ENCODE results near the gene GPR18. TPM values are rescaled to one million over a fixed set of nuclear protein-coding genes. Genes with fewer than 3 reads are reported as not detected.

The GPR18 gene
- total RNA-seq, 1 donor from 2014 or later: 12.0 TPM

DNA sequence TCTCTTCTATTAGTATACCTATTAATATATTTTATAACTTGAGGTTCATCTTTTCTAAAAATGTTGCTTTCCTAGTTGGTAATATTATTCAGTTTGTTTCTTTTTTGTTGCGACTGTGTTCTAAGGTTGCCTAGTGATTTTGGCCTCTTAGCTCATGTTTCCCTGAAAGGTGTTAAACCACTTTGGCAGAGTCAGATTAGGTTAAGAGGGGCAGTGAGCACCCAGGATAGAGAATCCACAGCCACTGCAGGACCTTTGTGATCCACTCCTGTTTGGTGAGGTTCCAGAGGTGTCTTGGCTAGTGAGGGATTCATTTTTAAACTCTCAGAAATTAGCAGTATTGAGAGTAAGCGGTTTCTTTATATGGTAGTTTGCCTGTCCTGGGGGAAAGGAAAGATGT is 14.9 kb upstream of the GPR18 start:
- Mint-ChIP-seq H3K27me3 (ENCODE audit: insufficient read depth) (no peaks in the 10 kb centered on the region), H3K4me3 (no peak overlapping the region), H3K27ac (peak overlapping the region; percentile 69), H3K9me3 (peaks cover 10% of the 10 kb centered on the region), H3K4me1 (ENCODE audit: low read depth) (peaks cover 73% of the 10 kb centered on the region), H3K36me3 (ENCODE audit: low read depth) (peaks cover 33% of the 10 kb centered on the region)
- DNase-seq (ENCODE audit: low spot score): no peak
- intact Hi-C loops (cut with micrococcal nuclease): no loop called here

DNA sequence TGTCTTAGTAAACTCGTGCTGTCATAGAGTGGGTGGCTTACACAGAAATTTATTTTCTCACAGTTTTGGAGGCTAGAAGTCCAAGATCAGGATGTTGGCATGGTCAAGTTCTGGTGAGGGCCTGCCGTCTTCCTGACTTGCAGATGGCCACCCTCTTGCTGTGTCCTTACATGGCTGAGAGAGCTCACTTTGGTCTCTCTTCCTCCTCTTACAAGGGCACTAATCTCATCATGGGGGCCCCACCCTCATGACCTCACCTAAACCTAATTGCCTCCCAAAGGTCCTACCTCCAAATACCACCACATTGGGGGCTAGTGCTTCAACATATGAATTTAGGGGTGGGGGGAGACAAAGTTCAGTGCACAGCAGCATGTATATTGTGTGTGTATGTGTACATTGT is 14.3 kb upstream of the GPR18 start:
- H3K36me3 Mint-ChIP-seq (ENCODE audit: low read depth): peaks cover 33% of the 10 kb centered on the region
- peaks cover 10% of the 10 kb centered on the region for H3K9me3 Mint-ChIP-seq
- no peak overlapping the region for H3K4me3 Mint-ChIP-seq
- peaks cover 67% of the 10 kb centered on the region for H3K4me1 Mint-ChIP-seq (ENCODE audit: low read depth)
- H3K27ac Mint-ChIP-seq: no peak overlapping the region
- DNase-seq (ENCODE audit: low spot score): no peak
- no peaks in the 10 kb centered on the region for H3K27me3 Mint-ChIP-seq (ENCODE audit: insufficient read depth)
- intact Hi-C loops (cut with micrococcal nuclease): no loop called here

DNA sequence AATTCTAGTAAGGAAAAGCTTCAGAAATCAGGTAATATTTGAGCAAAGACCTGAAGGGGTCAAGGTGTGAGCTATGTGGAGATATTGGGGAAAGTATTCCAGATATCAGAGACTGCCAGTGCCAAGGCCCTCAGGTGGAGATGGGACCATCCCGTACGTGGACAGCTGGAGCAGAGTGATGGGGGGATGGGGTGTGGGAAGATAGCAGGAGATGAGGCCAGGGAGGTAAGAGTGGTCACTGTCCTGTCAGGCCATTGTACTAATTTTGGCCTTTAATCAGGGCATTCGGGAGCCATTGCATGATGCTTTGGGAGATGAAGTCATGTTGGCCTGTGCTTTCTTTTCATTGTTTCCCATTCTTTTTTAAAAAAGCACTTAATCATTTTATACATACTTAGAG is 13.1 kb upstream of the GPR18 start:
- Mint-ChIP-seq H3K36me3 (ENCODE audit: low read depth) (peaks cover 31% of the 10 kb centered on the region), H3K4me1 (ENCODE audit: low read depth) (peaks cover 59% of the 10 kb centered on the region), H3K27ac (no peak overlapping the region), H3K27me3 (ENCODE audit: insufficient read depth) (no peaks in the 10 kb centered on the region), H3K4me3 (no peak overlapping the region), H3K9me3 (peaks cover 10% of the 10 kb centered on the region)
- intact Hi-C loops (cut with micrococcal nuclease): no loop called here
- no peak for DNase-seq (ENCODE audit: low spot score)

DNA sequence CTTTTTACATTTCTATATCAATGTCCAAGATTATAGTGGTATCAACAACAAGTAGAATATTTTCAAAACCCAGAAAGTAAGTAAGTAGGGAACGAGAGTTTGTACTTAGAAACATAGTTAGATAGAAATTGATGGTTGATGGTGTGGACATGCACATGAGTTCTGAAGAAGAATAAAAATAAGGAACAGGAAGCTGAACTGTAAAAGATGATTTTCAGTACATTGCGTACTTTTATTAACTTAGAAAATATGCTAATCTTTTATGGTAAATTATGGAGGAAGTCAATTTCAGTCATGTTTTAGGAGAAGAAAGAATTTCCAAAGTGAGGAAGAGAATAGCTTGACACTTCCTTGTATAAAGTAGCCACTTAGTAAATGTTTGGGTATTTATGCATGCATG is 12.3 kb upstream of the GPR18 start:
- peaks cover 57% of the 10 kb centered on the region for H3K4me1 Mint-ChIP-seq (ENCODE audit: low read depth)
- no peak overlapping the region for H3K4me3 Mint-ChIP-seq
- intact Hi-C loops (cut with micrococcal nuclease): loop anchor here (1.0 kb wide), 1 partner anchor 37 kb away; the partner anchor contains the start of gene GPR183
- no peaks in the 10 kb centered on the region for H3K27me3 Mint-ChIP-seq (ENCODE audit: insufficient read depth)
- H3K27ac Mint-ChIP-seq: no peak overlapping the region
- H3K9me3 Mint-ChIP-seq: peaks cover 10% of the 10 kb centered on the region
- DNase-seq (ENCODE audit: low spot score): no peak
- H3K36me3 Mint-ChIP-seq (ENCODE audit: low read depth): peaks cover 32% of the 10 kb centered on the region

DNA sequence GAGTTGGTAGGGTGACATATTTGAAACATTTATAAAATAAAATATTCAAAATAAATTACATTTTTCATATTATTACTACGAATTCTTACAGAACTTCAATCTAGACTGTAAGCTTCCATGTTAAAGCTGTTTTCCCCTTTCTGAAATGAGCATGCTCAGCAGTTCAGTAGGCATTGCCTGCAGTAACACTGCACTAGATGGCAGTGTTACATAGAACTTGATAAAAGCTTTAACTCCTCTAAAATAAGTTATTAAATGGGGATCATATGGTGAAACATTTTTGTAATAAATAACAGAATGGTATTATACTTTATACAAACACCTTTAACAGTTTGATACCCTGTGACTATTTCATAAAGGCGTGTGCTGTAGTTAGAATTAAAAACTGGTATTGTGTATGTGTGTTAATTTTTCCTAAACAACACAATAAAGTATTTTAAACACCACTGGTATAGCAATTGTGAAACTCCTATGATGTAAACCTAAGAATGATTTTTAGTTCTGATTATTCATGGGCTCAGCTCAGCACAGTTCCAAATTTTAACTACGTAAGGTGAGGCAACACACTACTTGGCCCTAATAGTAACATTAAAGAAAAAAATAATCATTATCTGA is 11.6 kb upstream of the GPR18 start:
- Mint-ChIP-seq H3K36me3 (ENCODE audit: low read depth) (peaks cover 26% of the 10 kb centered on the region), H3K27me3 (ENCODE audit: insufficient read depth) (no peaks in the 10 kb centered on the region), H3K9me3 (peaks cover 10% of the 10 kb centered on the region), H3K4me1 (ENCODE audit: low read depth) (peaks cover 55% of the 10 kb centered on the region), H3K27ac (no peak overlapping the region), H3K4me3 (no peak overlapping the region)
- intact Hi-C loops (cut with micrococcal nuclease): loop anchor here (1.0 to 5.0 kb wide), 7 partner anchors 38 to 402 kb away; partner anchors contain the start of gene GPR183
- no peak for DNase-seq (ENCODE audit: low spot score)

DNA sequence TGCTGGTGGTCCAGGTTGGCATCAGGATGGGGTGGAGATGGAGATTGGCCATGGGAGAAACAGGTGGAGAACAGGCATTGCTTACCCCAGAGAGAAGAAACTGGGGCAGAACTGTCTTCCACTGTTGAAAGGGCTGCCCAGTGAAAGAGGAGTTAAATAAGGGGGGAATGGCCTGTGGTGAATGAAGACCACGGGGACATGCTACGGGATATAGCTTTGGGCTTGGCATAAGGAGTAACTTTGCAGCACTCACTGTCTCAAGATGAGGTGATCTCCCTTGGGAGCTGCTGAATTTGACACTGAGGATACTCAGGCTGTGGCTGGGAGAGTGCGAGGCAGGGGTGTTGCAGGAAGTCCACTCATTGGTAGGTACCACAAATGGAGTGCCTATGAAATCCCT is 10.6 kb upstream of the GPR18 start:
- Mint-ChIP-seq H3K9me3 (peaks cover 10% of the 10 kb centered on the region), H3K27ac (no peak overlapping the region), H3K4me3 (no peak overlapping the region), H3K36me3 (ENCODE audit: low read depth) (peaks cover 23% of the 10 kb centered on the region), H3K4me1 (ENCODE audit: low read depth) (peaks cover 54% of the 10 kb centered on the region), H3K27me3 (ENCODE audit: insufficient read depth) (no peaks in the 10 kb centered on the region)
- DNase-seq (ENCODE audit: low spot score): no peak
- intact Hi-C loops (cut with micrococcal nuclease): loop anchor here (1.0 to 5.0 kb wide), 6 partner anchors 53 to 402 kb away; no protein-coding TSS in a partner anchor

DNA sequence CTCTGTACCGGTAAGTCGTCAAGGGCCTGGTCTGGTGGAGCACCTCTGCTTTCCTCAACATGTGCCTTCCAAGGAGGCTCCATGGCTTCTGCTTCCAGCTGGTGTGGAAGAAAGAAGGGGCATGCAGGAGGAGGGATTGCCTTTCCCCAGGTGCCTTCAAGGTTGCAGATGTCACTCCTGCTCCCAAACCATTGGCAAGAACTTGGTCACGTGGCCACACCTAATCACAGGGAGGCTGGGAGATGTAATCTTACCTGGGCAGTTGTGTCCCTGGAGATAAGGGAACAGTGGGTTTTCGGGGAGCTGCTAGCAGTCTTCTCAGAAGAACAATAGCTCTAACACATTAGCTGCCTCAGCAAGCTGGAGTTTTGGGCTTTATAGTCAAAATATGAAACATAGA is 9.7 kb upstream of the GPR18 start:
- Mint-ChIP-seq H3K4me3 (no peak overlapping the region), H3K27ac (no peak overlapping the region), H3K4me1 (ENCODE audit: low read depth) (peaks cover 56% of the 10 kb centered on the region), H3K36me3 (ENCODE audit: low read depth) (peaks cover 20% of the 10 kb centered on the region), H3K9me3 (peaks cover 10% of the 10 kb centered on the region), H3K27me3 (ENCODE audit: insufficient read depth) (no peaks in the 10 kb centered on the region)
- DNase-seq (ENCODE audit: low spot score): no peak
- intact Hi-C loops (cut with micrococcal nuclease): loop anchor here (5.0 kb wide), 2 partner anchors 229 to 401 kb away; no protein-coding TSS in a partner anchor

DNA sequence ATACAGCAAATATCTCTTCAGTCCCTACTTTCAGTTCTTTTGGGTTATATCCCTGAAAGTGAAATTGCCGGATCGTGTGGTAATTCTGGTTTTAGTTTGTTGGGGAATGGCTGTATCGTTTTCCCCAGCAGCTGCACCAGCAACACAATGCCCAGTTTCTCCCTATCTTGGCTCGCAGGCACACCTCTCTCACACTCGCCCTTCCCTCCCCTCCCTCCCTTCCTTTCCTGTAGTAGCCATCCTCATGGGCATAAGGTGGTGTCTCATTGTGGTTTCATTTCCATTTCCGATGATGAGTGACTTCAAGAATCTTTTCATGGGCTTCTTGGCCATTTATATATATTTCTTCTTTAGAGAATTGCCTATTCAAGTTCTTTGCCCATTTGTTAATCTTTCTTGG is 8.6 kb upstream of the GPR18 start:
- peaks cover 14% of the 10 kb centered on the region for H3K36me3 Mint-ChIP-seq (ENCODE audit: low read depth)
- H3K27me3 Mint-ChIP-seq (ENCODE audit: insufficient read depth): no peaks in the 10 kb centered on the region
- H3K9me3 Mint-ChIP-seq: peaks cover under 1% of the 10 kb centered on the region
- no peak for DNase-seq (ENCODE audit: low spot score)
- intact Hi-C loops (cut with micrococcal nuclease): loop anchor here (1.0 to 5.0 kb wide), 5 partner anchors 9 to 400 kb away; partner anchors contain the start of gene GPR18
- H3K4me3 Mint-ChIP-seq: no peak overlapping the region
- peaks cover 51% of the 10 kb centered on the region for H3K4me1 Mint-ChIP-seq (ENCODE audit: low read depth)
- no peak overlapping the region for H3K27ac Mint-ChIP-seq

DNA sequence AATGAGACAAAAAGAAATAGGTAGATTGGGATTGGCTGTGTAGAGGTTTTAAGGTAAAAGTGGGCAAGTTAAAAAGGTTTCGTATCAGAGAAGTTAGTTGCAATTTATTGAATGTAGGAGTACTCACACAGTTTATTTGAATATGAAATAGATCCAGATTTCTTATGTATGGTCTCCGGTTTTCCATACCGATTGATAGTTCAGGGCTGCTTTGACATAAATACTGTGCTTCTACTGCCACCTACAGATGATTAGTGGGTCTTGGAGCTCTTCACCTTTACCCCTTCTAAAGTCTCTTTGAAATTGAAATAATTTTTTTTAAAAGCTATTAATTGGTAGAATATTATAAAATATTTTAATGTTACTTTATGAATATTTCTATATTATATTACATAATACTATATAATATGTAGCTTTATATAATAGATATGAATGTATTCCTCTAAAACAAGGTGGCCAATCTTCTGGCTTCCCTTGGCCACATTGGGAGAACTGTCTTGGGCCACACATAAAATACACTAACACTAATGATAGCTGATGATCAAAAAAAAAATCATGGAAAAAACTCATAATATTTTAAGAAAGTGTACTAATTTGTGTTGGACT is 7.7 kb upstream of the GPR18 start:
- DNase-seq (ENCODE audit: low spot score): no peak
- no peaks in the 10 kb centered on the region for H3K9me3 Mint-ChIP-seq
- intact Hi-C loops (cut with micrococcal nuclease): loop anchor here (1.0 to 5.0 kb wide), 5 partner anchors 8 to 399 kb away; partner anchors contain the start of gene GPR18
- H3K27me3 Mint-ChIP-seq (ENCODE audit: insufficient read depth): no peaks in the 10 kb centered on the region
- peaks cover 16% of the 10 kb centered on the region for H3K36me3 Mint-ChIP-seq (ENCODE audit: low read depth)
- H3K27ac Mint-ChIP-seq: peak overlapping the region; percentile 41
- peaks cover 51% of the 10 kb centered on the region for H3K4me1 Mint-ChIP-seq (ENCODE audit: low read depth)
- no peak overlapping the region for H3K4me3 Mint-ChIP-seq

DNA sequence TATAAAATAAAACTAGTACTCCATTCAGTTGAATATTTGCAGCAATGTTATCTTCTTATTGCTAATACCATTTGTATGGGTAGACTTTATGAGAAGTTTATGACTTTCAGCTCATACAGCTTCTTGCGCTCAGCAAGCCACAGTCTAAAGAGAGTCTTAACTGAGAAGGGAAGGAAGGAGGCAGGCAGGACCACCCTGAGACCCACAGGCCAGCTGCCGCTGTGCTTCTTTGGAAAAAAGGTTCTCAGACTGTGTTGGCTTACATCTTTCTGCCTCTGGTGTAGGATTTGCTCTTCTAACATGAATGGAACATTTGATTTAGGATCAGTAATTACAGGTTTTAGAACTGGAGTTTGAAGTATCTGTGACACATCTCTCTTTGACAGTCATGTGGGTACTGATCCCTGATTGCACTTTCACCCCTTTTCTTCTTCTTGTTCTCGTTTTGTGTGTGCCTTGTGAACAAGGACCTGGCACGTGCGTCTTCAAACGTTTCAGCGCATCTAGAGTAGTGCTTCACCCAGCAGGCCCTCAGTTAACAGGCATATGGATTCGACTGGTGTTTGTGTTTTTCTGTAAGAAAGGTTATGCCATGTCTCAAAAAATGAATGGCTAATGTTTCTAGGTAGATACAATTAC is 7.1 kb upstream of the GPR18 start:
- H3K4me1 Mint-ChIP-seq (ENCODE audit: low read depth): peaks cover 49% of the 10 kb centered on the region
- H3K36me3 Mint-ChIP-seq (ENCODE audit: low read depth): peaks cover 16% of the 10 kb centered on the region
- peak overlapping the region; percentile 41 for H3K27ac Mint-ChIP-seq
- no peaks in the 10 kb centered on the region for H3K27me3 Mint-ChIP-seq (ENCODE audit: insufficient read depth)
- no peak for DNase-seq (ENCODE audit: low spot score)
- no peak overlapping the region for H3K4me3 Mint-ChIP-seq
- intact Hi-C loops (cut with micrococcal nuclease): loop anchor here (5.0 kb wide), 2 partner anchors 232 to 398 kb away; no protein-coding TSS in a partner anchor
- H3K9me3 Mint-ChIP-seq: no peaks in the 10 kb centered on the region

DNA sequence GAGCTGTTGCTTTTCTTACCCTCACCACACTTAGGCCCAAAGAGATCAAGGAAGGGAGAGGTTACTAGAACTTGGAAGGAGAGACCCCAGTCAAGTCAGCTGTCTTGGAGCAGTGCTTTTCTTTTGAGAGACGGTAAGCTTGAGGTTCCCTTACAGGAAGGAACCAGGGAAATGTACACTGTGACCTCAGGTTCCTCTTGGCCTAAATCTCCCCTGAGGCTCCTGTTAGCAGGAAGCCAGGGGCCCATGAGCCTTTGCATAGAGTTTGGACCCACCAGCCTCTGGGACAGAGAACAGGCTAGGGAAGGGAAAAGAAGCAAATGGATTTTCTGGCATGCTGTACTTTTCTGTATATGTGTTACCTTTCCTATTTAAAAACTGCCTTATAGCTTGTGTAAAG is 5.9 kb upstream of the GPR18 start:
- no peak for DNase-seq (ENCODE audit: low spot score)
- intact Hi-C loops (cut with micrococcal nuclease): no loop called here
- Mint-ChIP-seq H3K27me3 (ENCODE audit: insufficient read depth) (no peaks in the 10 kb centered on the region), H3K4me1 (ENCODE audit: low read depth) (peaks cover 55% of the 10 kb centered on the region), H3K27ac (no peak overlapping the region), H3K9me3 (no peaks in the 10 kb centered on the region), H3K36me3 (ENCODE audit: low read depth) (peaks cover 25% of the 10 kb centered on the region), H3K4me3 (no peak overlapping the region)

DNA sequence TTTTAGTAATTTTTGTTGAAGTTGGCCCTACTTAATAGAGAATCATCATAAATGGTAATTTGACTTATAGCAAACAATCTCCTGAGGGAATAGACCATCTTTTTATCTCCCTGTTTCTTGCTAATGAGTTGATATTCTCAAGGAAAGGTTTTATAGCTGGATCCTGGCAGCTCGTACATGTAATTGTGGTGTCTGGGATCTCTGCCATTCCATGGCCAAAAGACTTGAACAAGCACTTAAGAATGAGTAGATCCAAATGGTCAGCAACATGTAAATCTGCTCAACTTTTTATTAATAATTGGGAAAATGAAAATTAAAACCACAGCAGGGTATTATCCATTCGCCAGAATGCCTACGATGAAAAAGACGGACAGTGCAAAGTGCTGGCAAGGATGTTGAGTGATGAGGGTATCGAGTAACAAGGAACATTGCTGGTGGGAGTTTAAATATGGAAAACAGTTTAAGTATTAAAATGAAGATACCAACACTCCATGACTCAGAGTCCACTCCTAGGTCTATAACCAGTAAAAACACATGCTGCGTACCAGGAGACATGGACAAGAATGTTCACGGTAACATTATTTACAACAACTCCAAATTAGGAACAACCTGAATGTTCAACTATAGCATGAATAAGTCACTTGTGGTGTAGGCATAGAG is 5.1 kb upstream of the GPR18 start:
- DNase-seq (ENCODE audit: low spot score): no peak
- H3K27me3 Mint-ChIP-seq (ENCODE audit: insufficient read depth): no peaks in the 10 kb centered on the region
- peaks cover 25% of the 10 kb centered on the region for H3K36me3 Mint-ChIP-seq (ENCODE audit: low read depth)
- H3K9me3 Mint-ChIP-seq: no peaks in the 10 kb centered on the region
- peak overlapping the region; percentile 8 for H3K27ac Mint-ChIP-seq
- H3K4me1 Mint-ChIP-seq (ENCODE audit: low read depth): peaks cover 58% of the 10 kb centered on the region
- intact Hi-C loops (cut with micrococcal nuclease): no loop called here
- no peak overlapping the region for H3K4me3 Mint-ChIP-seq

DNA sequence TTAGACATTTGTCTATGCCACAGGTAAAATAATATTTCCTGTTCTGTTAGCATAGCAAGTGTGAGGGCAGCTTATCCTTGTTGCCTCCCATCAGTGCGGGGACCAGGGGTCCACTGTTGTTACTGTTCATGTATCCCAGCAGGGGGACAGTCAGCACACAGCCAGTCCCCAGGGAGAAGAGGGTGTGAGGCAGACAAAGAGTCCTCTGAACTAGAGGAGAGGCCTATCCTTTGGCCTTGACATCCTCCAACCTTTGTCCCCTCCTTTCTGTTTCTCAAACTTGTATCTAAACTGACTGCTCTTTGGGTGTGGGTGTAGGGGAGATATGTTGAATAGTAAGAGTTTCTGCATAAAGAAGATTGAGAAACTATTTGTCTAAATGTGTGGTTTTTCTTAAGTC is 2.9 kb upstream of the GPR18 start:
- H3K27me3 Mint-ChIP-seq (ENCODE audit: insufficient read depth): no peaks in the 10 kb centered on the region
- no peaks in the 10 kb centered on the region for H3K9me3 Mint-ChIP-seq
- intact Hi-C loops (cut with micrococcal nuclease): no loop called here
- peaks cover 29% of the 10 kb centered on the region for H3K36me3 Mint-ChIP-seq (ENCODE audit: low read depth)
- no peak overlapping the region for H3K4me3 Mint-ChIP-seq
- H3K4me1 Mint-ChIP-seq (ENCODE audit: low read depth): peaks cover 76% of the 10 kb centered on the region
- no peak for DNase-seq (ENCODE audit: low spot score)
- no peak overlapping the region for H3K27ac Mint-ChIP-seq

Data from activated T-helper 1 cell treated with anti-CD3 and anti-CD28 coated beads, Interleukin-12 subunit alpha, Interleukin-12 subunit beta, Interleukin-2, Interleukin-4 antibody, amounts not matched to agents 30 ng/mL and 10 ng/mL and 1 ng/mL, durations not matched to agents 14 hours and 24 hours and 36 hours (primary cell).